Osteoblast (primary cell): Measurements from ENCODE around the gene MRPL37. TPM values are rescaled to one million over a fixed set of nuclear protein-coding genes. Genes with fewer than 3 reads are reported as not detected.

Source experiments
- DNase-seq: peaks from one replicate; pipeline ENCODE4 v3.0.0; 2011; ENCODE audit warnings: low spot score, mixed read lengths; ENCODE audit not compliant: insufficient read length; ENCODE audit errors: missing footprints
- H2AFZ ChIP-seq: 2 replicates; pipeline ENCODE4 v1.6.0; 2011; ENCODE audit warnings: mild to moderate bottlenecking, low read length
- H3K27ac ChIP-seq: 2 replicates; pipeline ENCODE4 v1.5.1; 2011; ENCODE audit warnings: mild to moderate bottlenecking, low read depth, low read length, moderate library complexity
- H3K27me3 ChIP-seq: 2 replicates; pipeline ENCODE4 v1.6.0; 2012; ENCODE audit warnings: mild to moderate bottlenecking, control low read depth, inconsistent platforms, low read length, moderate library complexity; ENCODE audit not compliant: insufficient read depth
- H3K36me3 ChIP-seq: 2 replicates; pipeline ENCODE4 v1.5.1; 2011; ENCODE audit warnings: mild to moderate bottlenecking, low read length, control low read depth, moderate library complexity; ENCODE audit not compliant: insufficient read depth
- H3K4me1 ChIP-seq: 2 replicates; pipeline ENCODE4 v1.5.1; 2011; ENCODE audit warnings: mild to moderate bottlenecking, low read length, control low read depth, moderate library complexity; ENCODE audit not compliant: insufficient read depth
- H3K4me2 ChIP-seq: 2 replicates; pipeline ENCODE4 v1.6.0; 2011; ENCODE audit warnings: mild to moderate bottlenecking, low read length; ENCODE audit not compliant: insufficient read depth
- H3K4me3 ChIP-seq: fragments of 200-600 bp; sonication (generic); 3 replicates; pipeline ENCODE4 v1.5.1; 2012; ENCODE audit warnings: mild to moderate bottlenecking, low read length, inconsistent platforms; ENCODE audit not compliant: insufficient read depth
- H3K79me2 ChIP-seq: 2 replicates; pipeline ENCODE4 v1.6.0; 2012; ENCODE audit warnings: mild to moderate bottlenecking, low read length, control low read depth, inconsistent platforms; ENCODE audit not compliant: insufficient read depth
- H3K9me3 ChIP-seq: 2 replicates; pipeline ENCODE4 v1.5.1; 2011; ENCODE audit warnings: low read depth, low read length, control low read depth
- H4K20me1 ChIP-seq: 2 replicates; pipeline ENCODE4 v1.6.0; 2012; ENCODE audit warnings: mild to moderate bottlenecking, low read length, control low read depth; ENCODE audit not compliant: insufficient read depth
- total RNA-seq: library from RNA; depleted of rRNA; stranded (reverse); fragments of >200 nt; gene quantifications from 2 replicates; pipeline ENCODE4 v1.2.3, GENCODE V29; 2012
- TF ChIP-seq, protein P1 (sequence below): IDR thresholded peaks from 2 replicates; pipeline ENCODE4 v1.5.1; 2011; ENCODE audit warnings: mild to moderate bottlenecking, low read depth, low read length, moderate library complexity; ENCODE audit errors: extremely low read depth

MRPL37 gene
- total RNA-seq, 1 donor, result 88.7 TPM

DNA sequence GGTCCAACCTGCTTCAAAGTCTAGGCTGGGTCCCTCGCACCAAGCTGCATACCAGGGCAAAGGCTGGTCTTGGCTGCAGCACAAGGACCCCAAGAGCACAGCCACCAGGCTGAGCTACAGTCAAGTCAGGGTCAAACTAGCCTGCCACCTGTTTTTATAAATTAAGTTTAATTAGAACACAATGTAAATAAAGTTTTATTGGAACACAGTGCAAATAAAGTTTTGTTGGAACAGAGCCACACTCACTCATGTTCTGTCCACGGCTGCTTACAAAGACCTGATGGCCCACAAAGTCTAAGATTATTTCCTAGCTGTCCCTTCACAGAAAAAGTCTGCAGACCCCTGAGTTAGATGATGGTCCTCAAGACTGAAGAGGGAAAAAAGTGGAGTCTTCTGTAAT, 66.2 kb downstream of the MRPL37 start:
- H3K27ac ChIP-seq, result no peak overlapping the region
- H3K4me2 ChIP-seq, result no peak overlapping the region
- H3K4me1 ChIP-seq, result no peaks in the 10 kb centered on the region
- H3K9me3 ChIP-seq, result no peaks in the 10 kb centered on the region
- TF ChIP-seq, protein P1, sequence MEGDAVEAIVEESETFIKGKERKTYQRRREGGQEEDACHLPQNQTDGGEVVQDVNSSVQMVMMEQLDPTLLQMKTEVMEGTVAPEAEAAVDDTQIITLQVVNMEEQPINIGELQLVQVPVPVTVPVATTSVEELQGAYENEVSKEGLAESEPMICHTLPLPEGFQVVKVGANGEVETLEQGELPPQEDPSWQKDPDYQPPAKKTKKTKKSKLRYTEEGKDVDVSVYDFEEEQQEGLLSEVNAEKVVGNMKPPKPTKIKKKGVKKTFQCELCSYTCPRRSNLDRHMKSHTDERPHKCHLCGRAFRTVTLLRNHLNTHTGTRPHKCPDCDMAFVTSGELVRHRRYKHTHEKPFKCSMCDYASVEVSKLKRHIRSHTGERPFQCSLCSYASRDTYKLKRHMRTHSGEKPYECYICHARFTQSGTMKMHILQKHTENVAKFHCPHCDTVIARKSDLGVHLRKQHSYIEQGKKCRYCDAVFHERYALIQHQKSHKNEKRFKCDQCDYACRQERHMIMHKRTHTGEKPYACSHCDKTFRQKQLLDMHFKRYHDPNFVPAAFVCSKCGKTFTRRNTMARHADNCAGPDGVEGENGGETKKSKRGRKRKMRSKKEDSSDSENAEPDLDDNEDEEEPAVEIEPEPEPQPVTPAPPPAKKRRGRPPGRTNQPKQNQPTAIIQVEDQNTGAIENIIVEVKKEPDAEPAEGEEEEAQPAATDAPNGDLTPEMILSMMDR, result no peak
- H3K79me2 ChIP-seq, result peaks cover 4% of the 10 kb centered on the region
- no peak overlapping the region for H3K4me3 ChIP-seq
- no peak overlapping the region for H2AFZ ChIP-seq
- H3K36me3 ChIP-seq, result no peaks in the 10 kb centered on the region
- no peak for DNase-seq
- H3K27me3 ChIP-seq, result no peaks in the 10 kb centered on the region
- H4K20me1 ChIP-seq, result peaks cover 14% of the 10 kb centered on the region

DNA sequence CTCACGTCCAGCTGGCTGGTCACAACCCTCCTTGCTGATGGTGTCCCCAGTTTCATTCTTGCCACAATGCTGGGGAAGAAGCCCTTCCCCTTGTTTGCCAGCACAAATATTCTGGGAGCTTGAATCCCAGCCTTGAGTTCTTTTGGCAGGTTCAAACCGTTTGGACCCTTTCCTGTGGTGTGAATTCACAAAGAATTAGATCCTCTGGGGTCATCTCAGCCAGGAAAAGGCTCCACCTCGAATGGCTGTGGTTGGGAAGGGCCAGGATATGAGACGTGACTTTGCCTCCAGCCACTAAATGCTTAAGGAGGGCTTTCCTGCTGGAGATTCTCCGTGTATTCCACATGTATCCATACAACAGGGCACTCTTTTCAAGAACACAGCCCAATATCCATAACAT, 66.9 kb downstream of the MRPL37 start:
- no peak overlapping the region for H2AFZ ChIP-seq
- H3K4me2 ChIP-seq, result no peak overlapping the region
- H3K27ac ChIP-seq, result no peak overlapping the region
- H3K36me3 ChIP-seq, result no peaks in the 10 kb centered on the region
- peaks cover 4% of the 10 kb centered on the region for H3K79me2 ChIP-seq
- H3K9me3 ChIP-seq, result no peaks in the 10 kb centered on the region
- no peaks in the 10 kb centered on the region for H3K27me3 ChIP-seq
- no peak overlapping the region for H3K4me3 ChIP-seq
- peaks cover 16% of the 10 kb centered on the region for H4K20me1 ChIP-seq
- no peaks in the 10 kb centered on the region for H3K4me1 ChIP-seq
- TF ChIP-seq, protein P1, result no peak
- no peak for DNase-seq

Other genes with a start within 250 kb of the MRPL37 start
- gene LDLRAD1, start 182.0 kb upstream of the MRPL37 start, total RNA-seq, result not detected in 2 replicates
- gene TMEM59, start 147.0 kb upstream of the MRPL37 start, total RNA-seq, result 356 and 365 TPM in 2 replicates
- gene TCEANC2, start 146.6 kb upstream of the MRPL37 start, total RNA-seq, result 2.5 and 3.2 TPM in 2 replicates
- not detected in 2 replicates for gene CDCP2, start 47.2 kb upstream of the MRPL37 start, total RNA-seq
- gene CYB5RL, start 137 bp upstream of the MRPL37 start, total RNA-seq, result 10.3 and 11.6 TPM in 2 replicates
- gene SSBP3, start 206.2 kb downstream of the MRPL37 start, total RNA-seq, result 14.5 and 18.3 TPM in 2 replicates